NCI-H510A (cell line): ENCODE measurements around the gene LSR.

Experiments used
- DNase-seq: peaks from one replicate; lab custom pipeline; 2025; lab: John Stamatoyannopoulos, UW

Gene LSR

GRCh38 chr19:35287713-35288112 is 38.9 kb downstream of the LSR start:
- no peak for DNase-seq

DNA sequence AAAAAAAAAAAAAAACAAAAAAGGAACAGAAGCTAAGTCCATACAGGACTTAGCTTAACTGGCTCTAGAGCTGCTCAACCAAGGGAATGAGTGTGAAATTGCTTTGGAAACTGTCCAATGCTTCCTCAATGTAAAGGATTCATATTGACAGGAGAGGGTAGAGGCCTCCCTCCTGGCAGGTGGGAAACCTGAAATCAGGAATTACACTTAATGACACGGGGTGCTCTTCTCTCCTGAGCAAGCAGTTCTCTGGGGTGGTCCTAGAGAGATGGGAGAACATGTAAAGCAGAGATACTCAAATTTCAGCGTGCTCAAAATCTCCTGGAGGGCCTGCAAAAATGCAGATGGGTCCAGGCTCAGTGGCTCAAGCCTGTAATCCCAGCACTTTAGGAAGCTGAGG is 39.5 kb downstream of the LSR start:
- no peak for DNase-seq

DNA sequence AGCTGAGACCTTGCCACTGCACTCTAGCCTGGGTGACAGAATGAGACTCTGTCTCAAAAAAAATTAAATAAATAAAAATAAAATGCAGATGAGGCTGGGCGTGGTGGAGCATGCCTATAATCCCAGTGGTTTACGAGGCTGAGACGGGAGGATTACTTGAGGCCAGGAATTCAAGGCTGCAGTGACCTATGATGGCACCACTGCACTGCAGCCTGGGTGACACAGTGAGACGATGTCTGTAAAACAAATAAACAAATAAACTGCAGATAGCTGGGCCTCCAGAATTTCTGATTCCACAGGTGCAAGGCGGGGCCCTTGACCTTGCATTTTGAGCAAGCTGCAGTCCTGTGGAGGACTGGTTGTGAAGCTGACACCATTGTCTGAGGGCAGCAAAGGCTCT is 40.1 kb downstream of the LSR start:
- no peak for DNase-seq

- no peak for DNase-seq
These were observed 41.8 kb downstream of the LSR start for GRCh38 chr19:35290381-35291127.

DNA sequence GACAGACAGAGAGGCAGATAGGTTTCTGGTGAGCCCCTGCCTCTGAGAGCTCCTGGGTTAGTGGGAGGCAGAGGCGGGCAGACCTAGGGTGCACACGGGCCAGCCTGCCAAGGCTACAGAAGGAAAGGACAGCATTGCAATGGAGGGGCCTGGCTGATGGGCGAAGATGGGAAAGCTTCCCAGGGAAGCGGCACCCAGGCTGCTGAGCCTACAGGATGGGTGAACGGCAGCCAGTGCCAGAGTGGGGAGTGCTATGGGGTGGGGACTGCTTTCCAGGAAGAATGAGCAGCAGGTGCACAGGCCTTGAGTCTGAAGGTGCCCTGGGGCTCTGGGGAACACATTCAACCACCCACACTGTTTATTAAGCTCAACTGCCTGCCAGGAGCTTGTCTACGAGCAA is 42.5 kb downstream of the LSR start:
- no peak for DNase-seq

GRCh38 chr19:35291916-35292315 is 43.1 kb downstream of the LSR start, which contains the start of gene MAG:
MAG (plus strand) TSS chr19:35292161; CDS start chr19:35295409, 3,248 bp downstream.
- no peak for DNase-seq

DNA sequence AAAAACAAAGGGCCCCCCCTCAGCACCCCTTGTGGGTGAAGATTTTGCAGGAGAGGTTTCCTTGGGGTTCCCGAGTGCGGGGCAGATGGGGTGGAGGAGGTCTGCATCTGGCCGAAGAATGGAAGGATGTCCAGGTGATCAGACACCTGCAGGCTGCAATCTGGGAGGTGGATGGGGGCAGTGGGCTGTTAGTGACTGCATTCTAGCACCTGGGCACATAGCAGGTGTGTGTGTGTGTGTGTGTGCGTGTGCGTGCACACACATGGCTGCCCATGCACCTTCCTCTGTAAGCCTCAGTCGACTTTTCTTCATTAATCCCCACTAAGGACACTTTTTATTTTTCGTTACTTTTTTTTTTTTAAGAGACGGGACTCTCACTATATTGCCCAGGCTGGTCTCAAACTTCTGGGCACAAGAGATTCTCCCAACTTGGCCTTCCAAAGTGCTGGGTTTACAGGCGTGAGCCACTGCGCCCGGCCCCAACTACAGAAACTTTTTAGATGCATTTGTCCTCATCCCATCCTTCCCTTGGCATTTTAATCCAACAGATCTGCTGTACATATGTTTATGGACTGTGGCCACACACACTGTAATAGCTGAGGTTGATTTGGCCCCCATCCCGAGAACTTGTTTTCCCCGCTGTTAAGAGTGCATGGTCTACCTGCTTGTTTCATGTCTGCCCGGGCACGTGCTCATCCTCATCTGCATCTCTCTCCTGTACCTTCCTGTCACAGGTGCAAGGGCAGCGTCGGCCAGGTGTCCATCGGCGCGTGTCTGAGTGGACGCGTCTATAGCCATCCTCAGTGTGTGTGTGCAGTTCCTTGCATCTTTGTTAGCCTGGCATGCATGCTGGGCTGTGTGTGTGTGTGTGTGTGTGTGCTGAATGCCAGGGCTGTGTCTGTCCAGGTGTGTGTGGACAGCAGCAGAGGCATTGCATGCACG is 43.9 kb downstream of the LSR start:
- DNase-seq = no peak

DNA sequence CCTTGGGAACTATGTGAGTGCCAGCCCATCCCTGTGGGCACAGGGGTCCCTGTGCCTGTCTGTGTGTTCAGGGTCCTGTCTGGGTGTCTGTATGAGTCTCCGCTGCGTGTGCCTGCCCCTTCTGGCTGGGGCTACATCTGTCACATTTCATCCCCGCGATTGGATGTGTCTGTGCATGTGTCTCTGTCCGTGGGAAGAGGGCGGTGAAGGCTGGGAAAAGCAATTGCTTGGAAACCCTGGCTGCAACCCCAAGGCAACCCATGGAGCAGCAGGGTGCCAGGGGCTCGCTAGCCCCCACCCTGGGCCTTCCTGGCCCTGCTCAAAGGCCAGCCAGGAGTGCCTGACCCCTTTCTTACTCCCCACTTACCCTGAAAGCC is 44.5 kb downstream of the LSR start:
- DNase-seq = no peak

GRCh38 chr19:35293808-35294207 is 45.0 kb downstream of the LSR start:
- DNase-seq = no peak

DNA sequence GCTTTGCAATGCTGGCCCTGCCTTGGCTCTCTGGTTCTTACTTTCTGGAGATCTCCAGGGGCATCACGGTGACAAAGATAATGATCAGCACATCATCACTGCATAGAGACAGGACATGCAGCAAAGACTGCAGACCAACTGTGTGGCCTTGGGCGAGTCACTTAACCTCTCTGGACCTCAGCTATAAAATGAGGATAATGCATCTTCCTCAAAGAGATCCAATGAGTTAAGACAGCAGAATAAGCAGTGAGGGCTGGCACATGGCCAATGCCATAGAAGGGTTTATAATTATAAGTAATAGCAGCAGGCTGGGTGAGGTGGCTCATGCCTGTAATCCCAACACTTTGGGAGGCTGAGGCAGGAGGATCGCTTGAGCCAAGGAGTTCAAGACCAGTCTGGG is 45.5 kb downstream of the LSR start:
- DNase-seq = no peak

DNA sequence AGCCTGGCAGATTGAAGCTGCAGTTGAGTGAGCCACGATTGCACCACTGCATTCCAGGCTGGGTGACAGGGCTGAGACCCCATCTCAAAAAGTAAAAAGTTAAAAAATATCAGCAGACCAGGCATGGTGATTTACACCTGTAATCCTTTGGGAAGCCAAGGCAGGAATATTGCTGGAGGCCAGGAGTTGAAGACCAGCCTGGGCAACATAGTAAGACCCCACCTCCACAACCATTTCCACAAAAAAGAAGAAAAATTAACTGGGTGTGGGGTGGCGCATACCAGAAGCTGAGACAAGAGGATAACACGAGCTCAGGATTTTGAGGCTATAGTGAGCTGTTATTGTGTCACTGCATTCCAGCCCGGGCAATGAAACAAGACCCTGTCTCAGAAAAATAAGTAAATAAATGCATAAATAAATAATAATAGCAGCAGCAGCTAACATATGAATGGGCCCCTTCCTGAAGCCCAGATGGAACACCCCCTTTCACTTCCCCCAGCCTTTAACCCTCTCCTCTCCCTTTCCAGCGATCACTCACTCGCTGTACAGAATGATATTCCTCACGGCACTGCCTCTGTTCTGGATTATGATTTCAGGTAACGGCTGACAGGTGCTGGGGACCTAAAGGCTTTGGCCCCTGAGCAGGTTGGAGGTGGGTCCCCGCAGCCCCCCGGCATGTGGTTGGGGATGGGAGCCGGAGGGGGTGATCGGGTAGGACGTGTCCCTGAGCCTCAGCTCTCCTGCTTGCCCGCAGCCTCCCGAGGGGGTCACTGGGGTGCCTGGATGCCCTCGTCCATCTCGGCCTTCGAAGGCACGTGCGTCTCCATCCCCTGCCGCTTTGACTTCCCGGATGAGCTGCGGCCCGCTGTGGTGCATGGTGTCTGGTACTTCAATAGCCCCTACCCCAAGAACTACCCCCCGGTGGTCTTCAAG is 46.3 kb downstream of the LSR start:
- DNase-seq = no peak

- DNase-seq = no peak
These were observed 47.1 kb downstream of the LSR start for GRCh38 chr19:35295792-35296462.

DNA sequence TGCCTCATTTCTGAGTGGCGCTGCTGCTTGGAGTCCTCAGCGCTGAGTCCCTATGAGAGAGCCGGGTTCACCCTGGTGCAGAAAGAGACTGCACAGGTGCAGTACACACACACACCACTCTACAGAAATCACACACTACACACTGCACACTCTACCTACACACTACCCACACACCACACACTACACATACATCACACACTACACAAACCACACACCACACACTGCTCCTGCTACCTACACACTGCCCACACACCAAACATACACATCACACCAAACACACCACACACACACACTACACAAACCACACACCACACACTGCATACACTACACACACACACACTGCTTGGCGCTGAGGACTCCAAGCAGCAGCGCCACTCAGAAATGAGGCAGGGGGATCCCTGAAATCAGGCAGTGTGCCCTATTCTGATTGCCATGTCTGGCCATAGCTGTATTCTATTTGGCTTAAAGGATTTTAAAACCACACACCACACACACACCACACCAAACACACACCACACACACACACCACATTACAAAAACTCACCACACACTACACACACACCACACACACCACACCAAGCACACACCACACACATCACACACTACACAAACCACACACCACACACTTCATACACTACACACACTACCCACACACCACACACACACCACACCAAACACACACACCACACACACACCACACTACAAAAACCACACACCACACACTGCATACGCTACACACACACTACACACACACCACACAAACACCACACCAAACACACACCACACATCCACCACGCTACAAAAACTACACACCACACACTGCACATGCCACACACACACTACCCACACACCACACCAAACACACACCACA is 48.1 kb downstream of the LSR start:
- DNase-seq = no peak

DNA sequence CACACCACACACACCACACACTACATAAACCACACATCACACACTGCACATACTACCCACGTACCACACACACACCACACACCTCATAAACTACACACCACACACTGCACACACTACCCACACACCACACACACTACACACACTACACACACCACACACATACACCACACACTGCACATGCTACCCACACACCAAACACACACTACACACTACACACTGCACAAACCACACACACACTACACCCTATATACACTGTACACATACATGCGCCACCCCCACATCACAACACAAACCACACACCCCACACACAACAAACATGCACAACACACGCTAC is 48.7 kb downstream of the LSR start:
- DNase-seq = no peak

DNA sequence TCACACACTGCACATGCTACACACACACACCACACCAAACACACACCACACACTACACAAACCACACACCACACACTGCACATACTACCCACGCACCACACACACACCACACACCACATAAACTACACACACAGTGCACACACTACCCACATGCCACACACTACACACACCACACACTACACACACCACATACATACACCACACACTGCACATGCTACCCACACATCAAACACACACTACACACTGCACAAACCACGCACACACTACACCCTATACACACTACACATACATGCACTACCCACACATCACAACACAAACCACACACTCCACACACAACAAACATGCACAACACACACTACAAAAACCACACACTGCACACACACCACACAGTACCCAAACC is 49.1 kb downstream of the LSR start:
- DNase-seq = no peak

GRCh38 chr19:35298561-35298972 is 49.8 kb downstream of the LSR start:
- no peak for DNase-seq

DNA sequence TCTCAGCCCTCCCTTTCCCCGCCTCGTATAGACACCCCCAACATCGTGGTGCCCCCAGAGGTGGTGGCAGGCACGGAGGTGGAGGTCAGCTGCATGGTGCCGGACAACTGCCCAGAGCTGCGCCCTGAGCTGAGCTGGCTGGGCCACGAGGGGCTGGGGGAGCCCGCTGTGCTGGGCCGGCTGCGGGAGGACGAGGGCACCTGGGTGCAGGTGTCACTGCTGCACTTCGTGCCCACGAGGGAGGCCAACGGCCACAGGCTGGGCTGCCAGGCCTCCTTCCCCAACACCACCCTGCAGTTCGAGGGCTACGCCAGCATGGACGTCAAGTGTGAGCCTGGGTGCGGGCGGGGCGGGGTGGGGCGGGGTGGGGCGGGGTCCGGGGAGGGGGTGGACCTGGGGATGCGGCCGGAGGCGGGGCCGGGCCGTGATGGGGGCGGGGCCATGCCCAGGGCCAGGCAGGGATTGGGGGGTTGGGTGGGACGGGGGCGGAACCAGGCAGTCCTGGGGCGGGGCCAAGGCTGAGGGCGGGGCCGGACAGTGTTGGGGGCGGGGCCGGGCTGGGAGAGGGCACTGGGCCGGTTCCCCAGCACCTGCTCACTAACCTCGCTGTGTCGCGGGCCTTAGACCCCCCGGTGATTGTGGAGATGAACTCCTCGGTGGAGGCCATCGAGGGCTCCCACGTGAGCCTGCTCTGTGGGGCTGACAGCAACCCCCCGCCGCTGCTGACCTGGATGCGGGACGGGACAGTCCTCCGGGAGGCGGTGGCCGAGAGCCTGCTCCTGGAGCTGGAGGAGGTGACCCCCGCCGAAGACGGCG is 50.9 kb downstream of the LSR start:
- DNase-seq = no peak

DNA sequence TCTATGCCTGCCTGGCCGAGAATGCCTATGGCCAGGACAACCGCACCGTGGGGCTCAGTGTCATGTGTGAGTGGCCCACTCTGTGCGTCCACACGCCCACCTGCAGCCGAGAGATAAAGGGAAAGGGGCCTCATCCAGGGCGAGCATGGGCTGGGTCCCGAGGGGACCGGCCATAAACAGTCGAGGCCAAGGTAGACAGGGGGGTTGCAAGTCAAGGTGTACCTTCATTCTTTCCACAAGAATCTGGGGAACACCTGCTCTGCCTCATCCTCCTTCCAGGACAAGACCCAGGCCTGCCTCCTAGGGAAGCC is 51.5 kb downstream of the LSR start:
- no peak for DNase-seq

GRCh38 chr19:35301961-35302360 is 53.2 kb downstream of the LSR start:
- DNase-seq = no peak

DNA sequence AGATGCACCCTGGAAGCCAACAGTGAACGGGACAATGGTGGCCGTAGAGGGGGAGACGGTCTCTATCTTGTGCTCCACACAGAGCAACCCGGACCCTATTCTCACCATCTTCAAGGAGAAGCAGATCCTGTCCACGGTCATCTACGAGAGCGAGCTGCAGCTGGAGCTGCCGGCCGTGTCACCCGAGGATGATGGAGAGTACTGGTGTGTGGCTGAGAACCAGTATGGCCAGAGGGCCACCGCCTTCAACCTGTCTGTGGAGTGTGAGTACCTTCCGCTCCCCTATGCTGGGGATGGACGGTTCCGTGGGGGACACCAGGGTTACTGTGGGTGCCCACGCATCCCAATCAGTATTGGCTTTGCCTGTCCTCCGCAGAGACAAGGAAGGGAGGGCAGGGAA is 53.6 kb downstream of the LSR start:
- no peak for DNase-seq
